Measurements from ENCODE around the gene PAF1.

Gene PAF1

GRCh38 chr19:39405958-39406655 is 15.2 kb upstream of the PAF1 start:
- DNase-seq (ENCODE audit: low read depth in 2 of 2), result peak; percentile 82 to 84

GRCh38 chr19:39405261-39405957 is 14.5 kb upstream of the PAF1 start:
- DNase-seq (ENCODE audit: low read depth in 2 of 2), result no peak

- DNase-seq (ENCODE audit: low read depth in 2 of 2), result peak; percentile 94 to 95
Measured at GRCh38 chr19:39403331-39404312, 12.7 kb upstream of the PAF1 start.

- peak; percentile 73 to 78 for DNase-seq (ENCODE audit: low read depth in 2 of 2)
Measured at GRCh38 chr19:39402346-39403300, 11.7 kb upstream of the PAF1 start.

- peak; percentile 58 to 76 for DNase-seq (ENCODE audit: low read depth in 2 of 2)
Measured at GRCh38 chr19:39401549-39402345, 10.8 kb upstream of the PAF1 start.

GRCh38 chr19:39401070-39401548 is 10.2 kb upstream of the PAF1 start:
- no peak for DNase-seq (ENCODE audit: low read depth in 2 of 2)

- DNase-seq (ENCODE audit: low read depth in 2 of 2), result no peak
Measured at GRCh38 chr19:39400061-39400460, 9.2 kb upstream of the PAF1 start.

- DNase-seq (ENCODE audit: low read depth in 2 of 2), result no peak
Measured at GRCh38 chr19:39399668-39400050, 8.8 kb upstream of the PAF1 start.

GRCh38 chr19:39398297-39398864 is 7.5 kb upstream of the PAF1 start:
- DNase-seq (ENCODE audit: low read depth in 2 of 2), result no peak

GRCh38 chr19:39397360-39398296 is 6.7 kb upstream of the PAF1 start:
- DNase-seq (ENCODE audit: low read depth in 2 of 2), result peak; percentile 87

- peak in 1 of 2 donors; percentile 70 for DNase-seq (ENCODE audit: low read depth in 2 of 2)
Measured at GRCh38 chr19:39390451-39390750, 505 bp downstream of the PAF1 start.

- DNase-seq (ENCODE audit: low read depth in 2 of 2), result no peak
Measured at GRCh38 chr19:39389631-39390414, 1.1 kb downstream of the PAF1 start.

- DNase-seq (ENCODE audit: low read depth in 2 of 2), result no peak
Measured at GRCh38 chr19:39388657-39389056, 2.2 kb downstream of the PAF1 start.

- DNase-seq (ENCODE audit: low read depth in 2 of 2), result no peak
Measured at GRCh38 chr19:39386557-39386956, 4.3 kb downstream of the PAF1 start.

GRCh38 chr19:39385629-39386411 is 5.1 kb downstream of the PAF1 start:
- no peak for DNase-seq (ENCODE audit: low read depth in 2 of 2)

- no peak for DNase-seq (ENCODE audit: low read depth in 2 of 2)
Measured at GRCh38 chr19:39384839-39385568, 5.9 kb downstream of the PAF1 start.
